Measurements from ENCODE around the gene BRINP2.

Gene BRINP2

DNA sequence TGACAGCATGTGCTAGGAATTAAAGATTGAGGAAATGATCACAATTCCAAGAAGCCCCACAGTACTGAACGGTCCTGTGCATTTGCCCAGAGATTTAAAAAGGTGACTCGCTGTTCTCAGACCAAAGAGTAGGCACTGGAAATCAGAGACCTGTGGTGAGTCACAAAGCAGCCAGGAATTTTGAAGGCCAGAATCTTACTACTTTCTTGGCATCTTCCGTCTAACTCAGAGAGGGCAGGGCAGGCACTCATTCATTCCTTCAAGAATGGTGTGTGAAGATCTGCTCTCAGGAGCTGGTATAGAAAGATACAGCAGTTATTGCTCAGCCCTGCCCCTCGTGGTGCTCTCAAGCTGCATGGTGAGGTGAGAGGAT, 57.9 kb downstream of the BRINP2 start:
- no peak for ATAC-seq
- no peak overlapping the region for H3K4me3 Mint-ChIP-seq
- H3K27ac Mint-ChIP-seq: no peak overlapping the region
- H3K9me3 Mint-ChIP-seq: no peaks in the 10 kb centered on the region
- no peak for DNase-seq
- H3K4me1 Mint-ChIP-seq: no peaks in the 10 kb centered on the region
- H3K36me3 Mint-ChIP-seq (ENCODE audit: low read depth): no peaks in the 10 kb centered on the region
- H3K27me3 Mint-ChIP-seq: no peaks in the 10 kb centered on the region

DNA sequence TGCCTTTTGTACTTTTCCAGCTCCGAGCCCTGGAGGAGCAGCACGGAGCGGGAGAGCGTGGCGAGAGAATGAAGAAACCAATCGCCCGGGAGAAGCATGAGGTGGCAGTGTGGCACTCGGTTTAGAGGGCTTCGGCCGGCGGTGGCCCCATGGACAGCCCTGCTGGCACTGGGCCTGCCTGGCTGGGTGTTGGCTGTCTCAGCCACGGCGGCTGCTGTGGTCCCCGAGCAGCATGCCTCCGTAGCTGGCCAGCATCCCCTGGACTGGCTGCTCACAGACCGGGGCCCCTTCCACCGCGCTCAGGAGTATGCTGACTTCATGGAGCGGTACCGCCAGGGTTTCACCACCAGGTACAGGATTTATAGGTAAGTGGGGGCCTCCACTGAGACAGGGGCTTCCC, 59.0 kb downstream of the BRINP2 start:
- H3K27ac Mint-ChIP-seq: no peak overlapping the region
- H3K27me3 Mint-ChIP-seq: no peaks in the 10 kb centered on the region
- no peak overlapping the region for H3K4me3 Mint-ChIP-seq
- no peaks in the 10 kb centered on the region for H3K9me3 Mint-ChIP-seq
- ATAC-seq (no peak), DNase-seq (no peak)
- H3K36me3 Mint-ChIP-seq (ENCODE audit: low read depth): no peaks in the 10 kb centered on the region
- no peaks in the 10 kb centered on the region for H3K4me1 Mint-ChIP-seq

DNA sequence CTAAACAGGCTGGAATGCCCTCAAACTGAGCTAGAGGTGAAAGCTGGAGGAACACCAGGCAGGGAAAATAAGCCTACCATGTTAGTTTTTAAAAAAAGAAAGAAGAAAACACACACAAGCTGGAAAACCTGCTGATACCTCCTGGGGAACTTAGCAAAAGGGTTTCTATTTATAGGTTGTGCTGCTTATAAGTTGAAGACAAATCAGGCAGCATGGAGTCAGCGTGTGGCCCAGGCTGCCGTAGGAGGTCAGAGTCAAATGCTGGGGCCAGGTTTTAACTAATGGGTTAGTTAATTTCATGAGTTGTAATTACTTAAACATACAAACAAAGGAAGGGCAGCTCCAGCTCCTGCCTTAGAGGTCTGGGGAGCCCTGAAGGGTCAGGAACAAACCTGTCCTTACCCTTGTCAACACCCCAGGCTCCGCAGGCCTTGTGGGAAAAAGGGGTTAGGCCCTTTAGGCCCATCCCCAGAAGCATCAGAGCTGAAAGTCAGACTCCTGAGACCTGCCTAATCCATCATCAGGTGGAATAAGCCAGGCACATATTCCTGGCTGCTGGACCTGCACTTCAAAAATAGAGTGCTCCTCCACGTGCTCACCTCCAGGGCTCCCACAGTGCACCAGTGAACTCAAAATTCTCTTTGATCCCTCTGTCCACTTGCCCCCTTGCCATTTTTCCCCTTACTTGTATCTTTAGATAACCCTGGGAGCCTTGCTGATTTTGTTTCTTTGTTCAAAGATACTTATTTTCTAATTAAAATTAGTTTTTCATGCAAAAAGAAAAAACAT, 59.7 kb downstream of the BRINP2 start:
- no peak for ATAC-seq
- H3K4me1 Mint-ChIP-seq: no peaks in the 10 kb centered on the region
- H3K9me3 Mint-ChIP-seq: no peaks in the 10 kb centered on the region

DNA sequence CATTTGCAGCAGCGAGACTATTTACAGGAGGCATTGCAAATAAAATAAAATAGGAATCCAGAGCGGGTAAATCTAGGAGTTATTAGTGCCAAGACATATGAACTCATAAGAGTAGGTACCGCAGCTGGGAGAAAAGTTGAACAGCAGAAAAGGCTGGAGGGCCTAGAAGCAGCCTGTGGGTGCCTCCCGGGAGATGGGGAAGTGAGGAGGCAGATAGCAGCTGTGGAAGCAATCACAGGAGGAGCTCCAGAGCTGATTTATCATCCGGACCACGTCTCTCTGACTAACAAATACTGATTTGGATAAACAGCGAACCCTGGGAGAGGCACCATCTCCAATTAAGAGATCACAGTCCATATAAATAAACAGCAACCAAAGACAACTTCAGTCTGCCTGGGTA, 64.6 kb downstream of the BRINP2 start:
- DNase-seq: no peak
- no peaks in the 10 kb centered on the region for H3K36me3 Mint-ChIP-seq (ENCODE audit: low read depth)
- no peak overlapping the region for H3K27ac Mint-ChIP-seq
- H3K27me3 Mint-ChIP-seq: no peaks in the 10 kb centered on the region
- no peak overlapping the region for H3K4me3 Mint-ChIP-seq
- H3K4me1 Mint-ChIP-seq: no peaks in the 10 kb centered on the region
- no peak for ATAC-seq
- no peaks in the 10 kb centered on the region for H3K9me3 Mint-ChIP-seq

More for the DNA sequence above, 59.7 kb downstream of the BRINP2 start:
- no peak for DNase-seq
- Mint-ChIP-seq H3K36me3 (ENCODE audit: low read depth) (no peaks in the 10 kb centered on the region), H3K27ac (no peak overlapping the region), H3K27me3 (no peaks in the 10 kb centered on the region), H3K4me3 (no peak overlapping the region)

DNA sequence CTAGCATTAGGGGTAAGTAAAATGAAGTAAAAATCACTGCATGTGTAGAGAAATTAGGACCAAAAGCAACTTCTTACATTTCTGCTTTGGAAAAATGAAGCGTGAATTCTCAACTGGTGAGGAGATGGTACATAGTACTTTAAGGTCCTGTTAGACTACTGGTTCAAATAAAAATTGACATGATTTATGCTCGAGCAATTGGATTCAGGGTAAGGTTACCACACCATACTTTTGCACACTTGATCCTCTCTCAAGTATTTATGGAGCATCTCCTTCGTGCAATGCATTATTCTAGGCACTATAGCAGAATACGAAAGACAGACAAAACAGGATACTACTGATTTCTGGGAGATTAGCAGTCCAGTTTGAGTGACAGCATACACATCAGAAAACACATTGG, 66.2 kb downstream of the BRINP2 start:
- DNase-seq (no peak), ATAC-seq (no peak)
- no peaks in the 10 kb centered on the region for H3K27me3 Mint-ChIP-seq
- peaks cover 4% of the 10 kb centered on the region for H3K9me3 Mint-ChIP-seq
- H3K27ac Mint-ChIP-seq: no peak overlapping the region
- no peaks in the 10 kb centered on the region for H3K36me3 Mint-ChIP-seq (ENCODE audit: low read depth)
- H3K4me1 Mint-ChIP-seq: no peaks in the 10 kb centered on the region
- H3K4me3 Mint-ChIP-seq: no peak overlapping the region

DNA sequence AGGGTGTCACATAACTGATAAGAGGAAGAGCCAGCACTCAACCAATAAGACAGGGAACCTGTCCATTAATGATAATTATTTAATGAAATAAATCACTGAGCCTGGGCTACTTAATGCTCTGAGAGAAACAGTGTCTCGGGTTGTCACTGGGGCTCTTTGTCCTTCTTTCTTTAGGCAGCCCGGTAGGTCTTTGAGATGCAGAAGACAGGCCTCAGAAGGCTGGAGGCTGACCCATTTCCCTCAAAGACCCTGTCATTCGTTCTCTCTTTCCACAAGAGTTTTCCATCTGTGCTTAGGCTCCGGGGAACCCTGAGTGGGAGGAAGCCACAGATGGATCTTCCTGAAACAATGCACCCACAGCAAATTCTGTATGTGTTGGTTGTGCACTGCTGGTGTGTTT, 68.2 kb downstream of the BRINP2 start:
- Mint-ChIP-seq H3K4me1 (no peaks in the 10 kb centered on the region), H3K27ac (no peak overlapping the region), H3K36me3 (ENCODE audit: low read depth) (no peaks in the 10 kb centered on the region), H3K4me3 (no peak overlapping the region), H3K27me3 (no peaks in the 10 kb centered on the region), H3K9me3 (peaks cover 11% of the 10 kb centered on the region)
- no peak for ATAC-seq
- no peak for DNase-seq

DNA sequence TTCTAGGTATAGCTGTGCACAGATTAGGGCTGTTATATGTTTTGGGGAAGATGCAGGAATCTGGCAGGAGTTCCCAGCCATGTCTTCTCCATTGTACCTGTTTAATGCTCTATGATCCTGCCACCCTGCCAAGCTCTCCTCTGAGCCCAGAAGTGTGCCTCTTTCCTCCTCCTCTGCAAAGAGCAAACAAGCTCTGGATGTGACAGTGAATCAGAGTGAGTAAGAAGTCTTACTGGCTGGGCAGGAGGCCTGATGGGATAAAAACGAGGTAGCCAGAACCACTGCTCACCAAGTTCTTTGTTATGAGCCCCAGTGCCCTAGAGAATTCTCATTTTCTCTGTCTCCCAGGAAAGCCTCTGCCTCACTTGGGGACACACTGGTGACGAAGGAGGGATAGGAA, 69.0 kb downstream of the BRINP2 start:
- H3K4me3 Mint-ChIP-seq: no peak overlapping the region
- H3K27me3 Mint-ChIP-seq: no peaks in the 10 kb centered on the region

DNA sequence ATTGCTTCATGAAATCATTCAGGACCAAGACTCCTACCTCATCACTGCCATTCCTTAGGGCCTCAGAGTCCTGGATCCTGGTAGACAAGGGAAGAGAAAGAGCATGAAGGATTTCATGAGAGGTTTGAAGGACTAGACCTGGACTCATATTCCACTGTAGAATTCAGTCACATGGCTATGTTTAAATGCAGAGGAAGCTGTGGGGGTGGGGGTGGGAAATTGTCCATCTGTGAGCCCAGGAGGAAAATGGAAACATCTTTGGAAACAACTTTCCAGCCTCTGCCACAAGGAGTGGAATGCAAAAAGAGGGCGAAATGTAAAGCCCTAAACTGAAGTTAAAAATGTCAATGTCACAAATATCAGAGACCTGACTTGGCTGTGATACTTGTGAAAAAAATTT, 73.0 kb downstream of the BRINP2 start:
- Mint-ChIP-seq H3K9me3 (peaks cover 11% of the 10 kb centered on the region), H3K27me3 (no peaks in the 10 kb centered on the region), H3K4me3 (no peak overlapping the region), H3K27ac (no peak overlapping the region), H3K36me3 (ENCODE audit: low read depth) (no peaks in the 10 kb centered on the region), H3K4me1 (no peaks in the 10 kb centered on the region)
- ATAC-seq (no peak), DNase-seq (no peak)

More for the DNA sequence above, 69.0 kb downstream of the BRINP2 start:
- Mint-ChIP-seq H3K27ac (no peak overlapping the region), H3K36me3 (ENCODE audit: low read depth) (no peaks in the 10 kb centered on the region), H3K9me3 (peaks cover 11% of the 10 kb centered on the region), H3K4me1 (no peaks in the 10 kb centered on the region)
- no peak for ATAC-seq
- no peak for DNase-seq

DNA sequence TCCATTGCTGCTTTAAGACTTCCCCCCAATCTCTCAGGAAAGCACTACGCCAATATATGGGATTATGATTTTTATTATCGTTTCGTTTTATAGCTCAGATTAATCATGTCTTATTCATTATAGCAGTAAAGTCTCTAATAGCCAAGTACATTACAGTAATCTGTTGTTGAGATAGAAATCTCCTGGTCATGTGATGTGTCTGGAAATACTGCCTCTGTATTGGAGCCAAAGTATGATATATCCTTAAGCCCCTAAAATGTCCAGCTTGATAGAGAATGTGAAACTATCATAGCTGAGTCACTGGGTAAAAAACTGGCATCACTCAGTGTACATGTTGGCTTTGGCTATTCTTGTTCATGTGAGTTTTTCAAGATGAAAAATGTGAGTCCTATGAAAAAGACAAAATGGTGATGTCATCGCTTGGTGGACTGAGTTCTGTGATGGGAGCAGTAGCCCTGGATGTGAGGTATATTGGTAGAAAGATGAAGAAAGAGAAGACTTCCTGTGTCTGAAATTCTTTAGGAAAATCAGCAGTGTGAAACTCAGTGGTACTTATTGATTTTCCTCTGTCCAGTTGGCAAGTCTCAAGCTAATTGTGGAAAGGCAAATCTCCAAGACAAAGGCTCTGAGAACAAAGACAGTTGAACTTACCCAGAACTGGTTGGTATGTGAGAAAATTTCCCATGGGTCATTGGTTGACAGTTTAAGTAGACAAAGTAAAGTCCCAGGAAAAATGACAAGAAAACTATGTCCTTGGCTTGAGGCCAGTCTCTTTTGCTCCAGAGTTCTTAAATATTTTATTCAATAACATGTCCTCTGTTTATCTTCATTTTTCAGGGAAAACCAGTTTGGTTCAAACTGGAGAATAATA, 76.2 kb downstream of the BRINP2 start:
- no peaks in the 10 kb centered on the region for H3K4me1 Mint-ChIP-seq
- no peak overlapping the region for H3K4me3 Mint-ChIP-seq
- H3K36me3 Mint-ChIP-seq (ENCODE audit: low read depth): no peaks in the 10 kb centered on the region
- no peak overlapping the region for H3K27ac Mint-ChIP-seq
- DNase-seq: no peak
- no peaks in the 10 kb centered on the region for H3K27me3 Mint-ChIP-seq
- ATAC-seq: no peak
- peaks cover 6% of the 10 kb centered on the region for H3K9me3 Mint-ChIP-seq

DNA sequence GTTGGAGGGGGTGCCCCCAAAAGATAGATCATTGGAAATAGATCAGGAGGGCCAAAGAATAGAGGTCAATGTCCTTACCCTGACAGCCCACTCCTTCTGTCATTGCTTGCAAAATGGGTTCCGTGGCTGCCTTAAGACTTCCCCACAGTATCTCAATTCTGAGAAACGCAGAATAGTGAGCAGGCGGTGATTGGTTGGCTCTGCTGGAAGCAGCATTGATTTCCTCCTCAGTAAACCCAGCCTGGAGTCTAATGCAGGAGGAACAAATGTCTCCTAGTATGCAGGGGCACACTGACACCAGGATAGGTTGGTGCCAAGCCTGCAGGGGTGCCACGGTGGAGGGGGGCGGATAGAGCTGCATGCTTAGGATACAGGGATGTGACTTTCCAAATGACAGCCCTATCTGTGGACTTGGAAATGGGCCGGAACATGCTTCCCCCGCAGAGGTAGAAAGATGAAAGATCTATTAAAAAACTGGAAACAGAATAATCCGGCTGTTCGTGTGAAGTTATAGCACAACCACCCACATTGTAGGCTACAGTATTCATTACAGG, 76.9 kb downstream of the BRINP2 start:
- DNase-seq: no peak
- ATAC-seq: no peak
- Mint-ChIP-seq H3K9me3 (no peaks in the 10 kb centered on the region), H3K4me1 (no peaks in the 10 kb centered on the region), H3K4me3 (no peak overlapping the region), H3K36me3 (ENCODE audit: low read depth) (no peaks in the 10 kb centered on the region), H3K27ac (no peak overlapping the region), H3K27me3 (no peaks in the 10 kb centered on the region)

DNA sequence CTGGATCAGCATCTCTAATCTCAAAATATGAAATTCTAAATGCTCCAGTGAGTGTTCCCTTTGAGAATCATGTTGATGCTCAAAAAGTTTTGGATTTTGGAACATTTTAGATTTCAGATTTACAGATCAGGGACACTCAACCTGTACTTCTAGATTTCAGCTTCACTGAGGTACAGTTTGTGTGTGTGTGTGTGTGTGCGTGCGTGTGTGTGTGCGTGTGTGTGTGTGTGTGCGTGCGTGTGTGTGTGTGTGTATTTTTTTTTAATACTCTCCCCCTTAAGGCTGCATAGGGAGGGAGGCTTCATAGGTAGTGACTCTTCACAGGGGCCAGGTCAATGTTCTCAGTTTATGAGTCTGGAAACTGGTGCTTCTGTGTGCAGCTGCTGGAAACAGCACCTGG, 77.5 kb downstream of the BRINP2 start:
- Mint-ChIP-seq H3K4me3 (no peak overlapping the region), H3K27me3 (peaks cover 3% of the 10 kb centered on the region), H3K4me1 (no peaks in the 10 kb centered on the region), H3K36me3 (ENCODE audit: low read depth) (no peaks in the 10 kb centered on the region), H3K27ac (no peak overlapping the region), H3K9me3 (no peaks in the 10 kb centered on the region)
- ATAC-seq (no peak), DNase-seq (no peak)

DNA sequence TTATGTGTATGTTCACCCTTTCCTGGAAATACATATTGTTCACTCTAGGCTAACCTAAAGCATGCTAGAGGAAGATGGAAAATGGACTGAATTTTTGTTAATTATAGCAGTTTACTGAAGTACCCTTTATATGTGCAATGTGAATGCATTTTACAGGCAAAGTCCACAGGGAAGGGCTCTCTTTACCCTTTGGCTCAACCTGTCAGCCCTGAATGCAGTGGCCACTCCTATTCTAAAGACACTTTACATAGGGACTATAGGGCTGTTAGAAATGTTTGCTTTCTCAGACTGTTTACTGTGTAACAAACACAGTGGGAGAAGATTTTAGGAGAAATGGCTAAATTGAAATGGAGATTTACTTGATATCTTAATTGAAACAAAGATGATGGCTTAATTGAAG, 78.5 kb downstream of the BRINP2 start:
- DNase-seq: no peak
- Mint-ChIP-seq H3K36me3 (ENCODE audit: low read depth) (no peaks in the 10 kb centered on the region), H3K9me3 (no peaks in the 10 kb centered on the region), H3K4me1 (no peaks in the 10 kb centered on the region), H3K27me3 (peaks cover 4% of the 10 kb centered on the region), H3K4me3 (no peak overlapping the region), H3K27ac (no peak overlapping the region)
- no peak for ATAC-seq

DNA sequence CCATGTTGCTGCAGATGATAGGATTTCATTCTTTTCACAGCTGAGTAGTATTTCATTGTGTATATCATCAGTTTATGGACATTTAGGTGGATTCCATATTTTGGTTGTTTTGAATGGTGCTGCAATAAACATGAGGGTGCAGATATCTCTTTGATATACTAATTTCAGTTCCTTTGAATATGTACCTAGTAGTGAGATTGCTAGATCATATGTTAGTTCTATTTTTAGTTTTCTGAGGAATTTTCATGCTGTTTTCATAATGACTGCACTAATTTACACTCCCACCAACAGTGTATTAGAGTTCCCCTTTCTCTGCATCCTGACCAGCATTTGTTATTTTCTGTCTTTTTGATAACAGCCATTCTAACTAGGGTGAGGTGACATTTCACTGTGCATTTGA, 82.1 kb downstream of the BRINP2 start:
- Mint-ChIP-seq H3K27me3 (peaks cover 6% of the 10 kb centered on the region), H3K9me3 (peaks cover 4% of the 10 kb centered on the region), H3K4me1 (no peaks in the 10 kb centered on the region), H3K4me3 (no peak overlapping the region), H3K36me3 (ENCODE audit: low read depth) (no peaks in the 10 kb centered on the region), H3K27ac (no peak overlapping the region)
- no peak for DNase-seq
- no peak for ATAC-seq

DNA sequence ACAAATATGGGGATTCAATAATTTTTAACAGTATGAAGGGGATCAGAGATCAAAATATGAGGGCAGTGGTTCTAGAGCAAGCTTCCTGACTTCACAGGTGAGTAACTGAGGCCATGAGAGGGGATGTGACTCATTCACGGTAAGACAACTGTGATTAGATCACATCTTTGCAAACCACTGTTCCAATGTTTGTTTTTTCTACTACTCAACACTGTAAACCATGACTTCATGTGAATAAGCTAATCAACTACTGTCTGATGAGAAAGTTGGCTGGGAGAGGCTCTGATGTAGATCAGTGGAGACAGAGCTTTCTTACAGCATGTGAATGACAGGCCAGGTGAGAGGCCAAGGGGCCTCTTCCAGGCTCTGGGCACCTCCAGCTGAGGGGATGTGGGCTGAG, 84.7 kb downstream of the BRINP2 start:
- H3K9me3 Mint-ChIP-seq: peaks cover 5% of the 10 kb centered on the region
- no peak for DNase-seq

More for the DNA sequence above, 84.7 kb downstream of the BRINP2 start:
- H3K4me3 Mint-ChIP-seq: no peak overlapping the region
- H3K4me1 Mint-ChIP-seq: no peaks in the 10 kb centered on the region
- peaks cover 6% of the 10 kb centered on the region for H3K27me3 Mint-ChIP-seq
- ATAC-seq: no peak
- no peaks in the 10 kb centered on the region for H3K36me3 Mint-ChIP-seq (ENCODE audit: low read depth)
- H3K27ac Mint-ChIP-seq: no peak overlapping the region
